Measurements from ENCODE around the gene TPP2.

TPP2 gene

DNA sequence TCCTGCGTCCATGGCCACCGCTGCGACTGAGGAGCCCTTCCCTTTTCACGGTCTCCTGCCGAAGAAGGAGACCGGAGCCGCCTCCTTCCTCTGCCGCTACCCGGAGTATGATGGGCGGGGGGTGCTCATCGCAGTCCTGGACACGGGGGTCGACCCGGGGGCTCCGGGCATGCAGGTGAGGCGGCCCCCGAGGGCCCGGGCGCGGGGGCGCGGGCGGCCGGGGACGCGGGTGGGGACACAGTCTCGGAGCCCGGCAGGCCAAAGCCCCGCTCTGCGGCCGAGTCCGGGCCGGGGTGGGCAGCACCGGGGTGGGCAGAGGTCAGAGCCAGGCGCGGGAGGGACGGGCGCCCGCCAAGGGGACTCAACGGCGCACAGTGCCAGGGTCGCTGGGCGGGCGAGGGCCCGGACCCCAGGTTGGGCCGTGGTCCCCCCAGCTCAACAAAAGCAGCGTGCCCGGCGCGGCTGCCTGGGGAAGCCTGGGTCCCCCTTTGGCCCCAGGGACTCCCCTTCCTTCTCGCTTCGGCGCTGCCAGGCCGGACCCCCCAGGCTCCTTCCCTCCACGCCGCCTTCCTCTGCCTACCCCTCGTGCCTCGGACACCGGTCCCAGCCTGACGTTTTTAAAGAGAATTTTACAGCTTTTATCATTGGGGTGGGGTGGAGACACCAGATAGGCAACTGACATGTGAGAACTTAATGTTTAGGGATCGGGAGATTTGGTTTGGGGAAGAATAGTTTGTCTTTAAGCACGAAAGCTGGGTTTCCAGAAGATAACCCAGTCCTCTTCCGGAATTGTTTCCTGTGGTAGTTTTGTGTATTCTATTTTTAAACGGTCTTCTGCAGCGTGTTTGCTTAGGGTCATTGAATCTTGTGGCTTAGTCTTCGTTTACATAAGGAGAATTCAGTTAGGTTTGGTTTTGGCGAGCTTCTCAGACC lies 509 bp downstream of the TPP2 start:
- peak; percentile 19 to 37 for DNase-seq

DNA sequence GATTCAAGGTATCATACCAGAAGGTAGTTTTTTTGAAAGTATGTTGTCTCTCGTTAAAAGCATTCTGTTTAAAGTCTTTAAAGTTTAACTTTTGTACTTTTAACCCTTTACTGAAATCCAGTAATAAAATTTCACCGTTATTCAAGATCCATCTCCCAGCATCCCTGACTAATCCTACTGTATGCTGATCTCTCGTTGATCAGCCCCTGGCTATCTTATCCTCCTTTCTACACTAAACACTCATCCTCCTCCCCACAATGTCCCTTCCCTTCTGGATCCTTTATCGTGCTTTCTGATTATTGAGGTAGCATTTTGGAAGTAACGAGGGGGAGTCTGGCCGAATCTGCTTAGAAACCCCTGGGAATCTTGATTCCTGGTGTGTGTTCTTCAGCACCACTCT lies 1.3 kb downstream of the TPP2 start:
- DNase-seq = no peak

DNA sequence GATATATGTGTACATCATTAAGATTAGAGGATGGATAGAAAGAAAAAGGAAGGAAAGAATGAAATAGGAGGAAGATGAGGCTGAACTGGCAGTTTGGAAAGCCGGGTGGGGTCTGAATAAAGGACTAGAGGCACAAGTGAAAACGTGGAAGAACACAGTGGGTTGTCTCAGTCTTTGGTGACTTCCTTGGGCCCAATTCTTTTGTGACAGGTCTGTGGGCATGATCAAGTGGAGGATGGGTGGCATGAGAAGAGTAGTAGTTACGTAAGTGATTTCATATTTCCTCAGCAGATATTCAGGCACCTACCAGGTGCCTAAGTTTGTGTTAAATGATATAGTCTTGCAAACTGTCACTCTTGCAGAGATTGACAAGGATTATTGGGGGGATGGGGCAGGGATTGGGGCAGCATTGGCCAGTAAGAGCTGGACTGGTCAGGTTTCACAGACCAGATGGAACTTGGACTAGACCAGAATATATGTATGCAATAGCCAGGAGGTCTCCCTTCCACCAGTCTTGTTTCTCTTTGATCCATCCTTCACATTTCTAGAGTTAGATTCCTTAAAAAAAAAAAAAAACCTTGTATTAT lies 2.7 kb downstream of the TPP2 start:
- DNase-seq = peak in 1 of 2 donors; percentile 45

DNA sequence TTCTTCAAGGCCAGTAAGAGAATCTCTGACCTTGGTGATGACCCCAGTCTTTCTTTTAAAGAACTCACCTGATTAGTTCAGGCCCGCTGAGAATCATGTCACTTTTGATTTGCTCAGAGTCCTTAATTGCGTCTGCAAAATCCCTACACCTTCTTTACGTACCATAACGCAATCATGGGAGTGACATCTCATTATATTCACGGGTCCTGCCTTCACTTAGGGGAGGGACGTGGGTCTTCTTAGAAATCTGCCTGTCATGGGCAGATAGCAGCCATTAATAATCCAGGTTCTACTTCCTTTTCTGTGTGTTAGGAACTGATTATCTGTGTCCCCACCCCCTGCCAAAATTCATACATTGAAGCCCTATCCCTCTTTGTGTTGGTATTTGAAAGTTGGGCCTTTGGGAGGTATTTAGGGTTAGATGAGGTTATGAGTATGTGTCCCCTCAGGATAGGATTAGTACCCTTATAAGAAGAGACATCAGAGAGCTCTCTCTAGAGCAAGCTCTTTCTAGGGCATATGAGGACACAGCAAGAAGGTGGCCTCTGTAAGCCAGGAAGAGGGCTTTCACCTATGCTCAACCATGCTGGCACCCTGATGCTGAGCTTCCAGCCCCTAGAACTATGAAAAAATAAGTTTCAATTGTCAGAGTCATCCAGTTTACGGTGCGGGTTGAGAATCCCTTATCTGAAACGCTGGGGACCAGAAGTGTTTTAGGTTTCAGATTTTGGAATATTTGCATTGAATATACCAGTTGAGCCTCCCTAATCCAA lies 9.9 kb downstream of the TPP2 start:
- no peak for DNase-seq

DNA sequence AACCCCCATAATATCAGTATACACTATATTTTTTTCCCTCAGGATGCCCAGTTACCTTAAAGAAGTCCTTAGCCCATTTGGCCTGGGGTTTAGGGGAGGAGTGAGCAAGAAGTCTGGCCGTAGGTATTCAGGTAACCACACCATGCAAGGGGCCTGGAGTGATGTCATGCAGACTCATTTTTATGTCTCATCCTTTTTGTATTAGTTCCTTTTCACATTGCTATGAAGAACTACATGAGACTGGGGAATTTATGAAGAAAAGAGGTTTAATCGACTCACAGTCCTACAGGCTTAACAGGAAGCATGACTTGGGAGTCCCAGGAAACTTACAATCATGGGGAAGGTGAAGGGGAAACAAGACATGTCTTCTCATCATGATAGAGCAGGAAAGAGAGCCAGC lies 12.2 kb downstream of the TPP2 start:
- no peak for DNase-seq

DNA sequence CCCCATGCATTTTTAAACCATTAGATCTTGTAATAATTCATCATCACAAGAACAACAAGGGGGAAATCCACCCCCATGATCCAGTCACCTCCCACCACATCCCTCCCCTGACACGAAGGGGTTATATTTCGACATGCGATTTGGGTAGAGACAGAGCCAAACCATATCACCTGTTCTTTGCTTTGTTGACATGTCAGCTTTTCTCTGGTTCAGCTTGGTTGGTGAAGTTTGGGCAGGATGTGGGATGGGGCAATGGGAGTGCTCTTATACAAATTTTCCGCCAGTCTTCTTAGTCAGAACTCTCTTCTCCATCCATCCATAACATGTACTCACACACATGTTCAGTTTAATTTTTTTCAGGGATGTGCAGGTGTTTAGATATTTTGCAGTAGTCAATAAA lies 12.9 kb downstream of the TPP2 start:
- DNase-seq = no peak

DNA sequence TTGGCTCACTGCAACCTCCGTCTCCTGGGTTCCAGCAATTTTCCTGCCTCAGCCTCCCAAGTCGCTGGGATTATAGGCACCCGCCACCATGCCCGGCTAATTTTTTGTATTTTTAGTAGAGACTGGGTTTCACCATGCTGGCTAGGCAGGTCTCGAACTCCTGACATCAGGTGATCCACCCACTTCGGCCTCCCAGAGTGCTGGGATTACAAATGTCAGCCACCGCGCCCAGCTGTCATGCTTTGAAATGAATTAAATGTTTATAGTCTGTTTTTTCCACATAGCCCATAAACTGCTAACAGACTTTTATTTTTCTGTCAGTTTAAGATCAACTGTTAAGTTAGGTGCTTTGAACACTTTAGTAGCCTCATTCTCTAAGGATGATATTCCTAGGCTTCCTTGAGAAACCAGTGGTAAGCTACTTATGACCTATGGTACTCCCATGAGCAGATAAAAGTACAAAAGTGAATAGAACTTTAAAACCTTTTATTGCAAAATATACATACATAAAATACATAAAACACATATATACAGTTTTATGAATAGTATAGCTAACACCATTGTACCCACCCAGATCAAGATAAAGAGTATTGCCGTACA lies 13.6 kb downstream of the TPP2 start:
- no peak for DNase-seq

DNA sequence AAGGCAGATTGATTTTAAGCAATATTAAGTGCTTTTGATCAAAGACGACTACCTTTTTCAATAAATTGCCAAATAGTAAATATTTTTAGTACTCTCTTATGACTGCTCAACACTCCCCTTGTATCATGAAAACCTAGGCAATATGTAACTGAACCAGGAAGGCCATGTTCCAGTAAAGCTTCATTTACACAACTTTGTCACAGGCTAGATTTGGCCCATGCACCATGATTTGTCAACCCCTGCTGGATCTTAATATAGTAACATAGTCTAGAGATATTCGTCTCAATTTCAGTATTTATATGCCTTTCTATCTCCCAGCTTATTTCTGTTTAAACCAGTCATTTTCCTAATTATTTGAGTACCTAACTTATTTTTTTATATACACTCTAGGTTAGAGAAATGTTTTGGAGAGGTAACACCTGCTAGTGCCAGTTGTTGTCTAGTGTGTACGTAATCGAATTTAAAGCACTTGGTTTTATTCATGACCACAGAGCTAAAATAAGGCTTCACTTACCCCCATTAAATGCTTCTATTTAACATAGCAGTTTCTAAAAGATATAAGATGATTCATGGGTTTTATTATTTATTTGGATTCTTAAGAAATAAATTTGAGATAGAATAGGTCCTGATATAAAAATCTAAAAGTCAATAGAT lies 21.0 kb downstream of the TPP2 start:
- DNase-seq = no peak

DNA sequence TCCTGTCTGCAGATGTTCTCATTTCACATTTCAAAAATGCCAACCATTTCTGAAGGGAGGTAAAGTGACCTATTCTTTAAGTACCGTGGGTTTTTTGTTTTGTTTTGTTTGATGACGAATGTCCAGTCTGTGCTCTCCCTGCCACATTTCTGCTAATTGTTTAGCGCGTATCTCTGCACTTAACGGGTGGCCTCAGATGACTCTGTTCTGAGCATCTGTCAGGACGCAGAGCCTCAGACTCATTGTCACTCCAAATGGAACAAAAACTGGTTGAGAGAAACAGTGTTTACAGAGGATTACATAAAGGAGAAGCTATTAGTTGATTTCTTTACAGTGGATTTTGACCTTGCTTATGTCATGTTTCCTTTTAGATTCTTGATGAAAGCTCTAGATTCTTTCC lies 23.7 kb downstream of the TPP2 start:
- DNase-seq = no peak

DNA sequence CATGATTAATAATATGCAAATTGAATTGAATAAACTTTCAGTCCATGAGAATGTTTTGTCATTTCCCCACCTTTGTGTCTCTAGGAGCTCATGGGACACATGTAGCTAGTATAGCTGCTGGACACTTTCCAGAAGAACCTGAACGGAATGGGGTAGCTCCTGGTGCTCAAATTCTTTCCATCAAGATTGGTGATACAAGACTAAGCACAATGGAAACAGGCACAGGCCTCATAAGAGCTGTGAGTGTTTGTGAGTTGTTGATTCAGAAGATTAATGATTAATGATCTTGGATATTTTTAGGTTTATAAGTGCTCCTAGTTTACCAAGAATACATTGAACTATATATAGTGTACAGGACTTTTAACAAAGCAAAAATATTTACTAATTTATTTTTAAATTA lies 30.1 kb downstream of the TPP2 start:
- DNase-seq = no peak

DNA sequence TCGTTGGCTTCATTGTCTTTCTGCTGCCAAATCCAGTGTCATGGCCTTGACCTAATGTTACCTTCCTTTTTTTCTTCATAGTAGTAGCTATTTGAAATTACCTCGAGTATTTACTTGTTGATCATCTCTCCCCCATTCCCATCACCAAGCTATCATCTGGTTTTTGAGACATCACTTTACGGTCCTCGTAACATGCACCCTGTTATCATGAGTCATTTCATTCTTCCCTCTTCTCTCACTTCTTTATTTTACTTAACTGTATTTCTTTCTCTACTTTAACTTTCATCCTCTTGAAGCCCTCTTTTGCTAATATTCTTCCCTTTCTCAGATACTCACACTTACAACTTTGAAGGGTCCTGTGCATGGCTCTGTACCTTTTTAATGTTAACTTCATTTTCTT lies 31.8 kb downstream of the TPP2 start:
- DNase-seq = no peak

DNA sequence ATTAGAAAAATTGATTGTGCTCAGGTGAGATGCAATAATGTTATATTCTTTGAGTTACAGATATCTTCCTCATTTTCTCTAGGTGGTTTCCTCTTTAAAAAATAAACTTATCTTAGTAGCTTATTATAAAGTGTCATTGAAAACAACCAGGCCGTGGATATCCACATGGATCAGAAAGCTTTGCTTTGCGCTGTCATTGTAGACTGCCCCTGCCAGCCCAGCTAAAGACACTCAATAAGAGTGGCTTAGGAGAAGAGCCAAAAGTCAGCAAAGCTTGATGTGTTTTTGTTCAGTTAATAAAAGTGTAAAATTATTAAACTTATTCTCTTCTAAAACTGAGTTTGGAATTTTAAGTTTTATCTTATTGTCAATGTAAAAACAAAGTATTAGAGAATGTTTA lies 34.4 kb downstream of the TPP2 start:
- no peak for DNase-seq

DNA sequence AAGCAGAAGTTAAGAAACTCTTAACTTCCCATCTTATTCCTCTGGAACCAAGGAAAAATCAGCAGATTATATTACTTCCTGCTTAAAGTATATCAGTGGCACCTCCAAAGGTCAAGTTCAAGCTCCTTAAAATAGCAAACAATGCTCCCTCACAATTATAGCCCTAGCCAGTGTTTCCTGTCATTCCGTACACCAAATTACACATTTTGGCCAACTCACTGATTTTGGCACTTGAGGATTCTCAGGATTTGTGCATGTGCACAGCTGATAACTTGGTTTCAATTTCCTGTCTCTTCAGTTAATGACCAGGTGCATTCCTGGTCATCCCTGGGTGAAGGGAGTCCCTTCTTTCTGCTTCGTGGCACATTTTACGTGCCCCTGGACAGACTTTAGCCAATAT lies 42.0 kb downstream of the TPP2 start:
- no peak for DNase-seq

DNA sequence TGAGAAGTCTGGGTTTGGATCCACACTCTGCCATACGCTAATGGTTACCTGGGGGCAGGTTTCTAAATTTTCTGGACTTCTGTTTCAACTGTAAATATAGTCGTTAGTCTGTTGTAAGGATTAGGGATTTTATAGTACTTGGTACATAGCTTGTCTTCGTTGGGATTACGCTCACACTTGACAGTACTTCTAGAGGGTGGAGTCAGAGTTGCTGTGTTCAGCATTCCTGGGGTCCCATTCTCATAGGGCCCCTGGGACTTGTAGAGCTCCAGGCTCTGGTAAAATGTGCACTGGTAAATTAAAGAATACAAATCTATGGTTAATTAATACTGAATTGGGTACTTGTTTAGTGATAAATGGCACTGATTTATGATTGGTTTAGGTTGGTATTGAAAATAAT lies 45.2 kb downstream of the TPP2 start:
- no peak for DNase-seq

DNA sequence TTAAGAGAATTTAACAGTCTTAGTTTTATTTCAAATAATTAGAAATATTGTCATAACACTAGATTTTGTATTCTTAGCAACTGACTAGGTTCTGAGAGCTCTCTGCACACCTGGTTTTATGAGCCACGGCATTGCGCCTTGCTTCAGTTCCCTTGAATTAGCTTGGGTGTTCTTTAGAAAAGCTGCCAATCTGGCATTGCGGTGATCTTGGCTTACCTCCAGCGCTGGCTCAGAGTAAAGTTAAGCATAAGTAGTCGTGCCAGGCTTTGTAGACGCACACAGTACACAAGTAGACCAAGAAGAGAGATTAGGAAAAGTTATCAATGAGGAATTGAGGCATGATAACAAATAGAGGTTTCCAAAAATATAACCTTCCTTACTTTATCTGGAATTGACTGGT lies 45.7 kb downstream of the TPP2 start:
- no peak for DNase-seq

DNA sequence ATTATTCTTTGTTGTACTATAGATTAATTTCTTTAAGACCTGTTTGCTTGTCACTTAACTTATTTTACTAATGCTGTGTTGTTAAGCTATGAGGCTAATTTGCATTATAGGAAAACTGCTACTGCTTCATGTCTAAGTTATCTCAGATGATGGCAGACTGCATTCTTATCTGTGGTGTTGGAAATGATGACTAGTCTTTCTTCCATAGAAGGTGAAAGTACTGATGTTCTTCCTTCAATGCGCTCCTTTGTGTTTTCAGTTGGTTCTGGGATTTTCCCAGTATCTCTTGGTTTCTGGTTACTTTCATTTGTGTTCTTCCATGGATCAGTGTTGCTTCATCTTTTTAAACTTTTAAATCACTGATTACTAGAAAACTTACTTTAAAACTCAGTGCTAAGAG lies 46.9 kb downstream of the TPP2 start:
- no peak for DNase-seq

DNA sequence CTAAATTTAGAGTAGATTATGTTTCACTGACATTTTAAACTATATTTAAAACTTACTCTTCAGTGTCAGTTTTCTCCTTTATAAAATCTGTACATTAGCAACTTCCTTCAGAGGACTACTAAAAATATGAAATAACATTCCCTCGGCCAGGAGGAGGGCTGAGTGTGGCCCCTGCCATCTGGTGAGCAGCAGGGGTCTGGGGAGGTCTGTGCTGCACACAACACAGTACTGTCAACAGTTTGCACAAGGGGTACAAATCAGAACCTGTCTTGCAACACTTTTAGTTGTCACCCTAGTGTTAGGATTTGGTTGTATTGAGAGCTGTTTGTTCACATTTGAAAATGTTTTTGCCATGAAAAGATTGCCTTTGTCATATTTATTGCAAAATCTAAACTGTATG lies 48.9 kb downstream of the TPP2 start:
- DNase-seq = no peak

DNA sequence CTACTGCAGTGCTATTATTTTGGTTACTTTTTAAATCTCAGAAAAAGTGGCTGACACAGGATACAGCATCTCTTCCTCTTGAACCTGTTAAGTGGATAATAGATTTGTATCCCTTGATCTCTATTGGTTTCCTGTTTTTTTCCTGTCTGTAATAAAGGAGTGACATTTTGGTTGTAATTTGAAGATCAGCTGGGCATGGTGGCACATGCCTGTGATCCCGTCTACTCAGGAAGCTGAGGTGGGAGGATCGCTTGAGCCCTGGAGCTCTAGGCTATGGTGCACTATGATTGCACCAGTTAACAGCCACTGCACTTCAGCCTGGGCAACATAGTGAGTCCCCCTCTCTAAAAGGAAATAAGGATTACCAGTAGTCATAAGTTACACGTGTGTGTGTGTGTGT lies 51.3 kb downstream of the TPP2 start:
- no peak for DNase-seq

DNA sequence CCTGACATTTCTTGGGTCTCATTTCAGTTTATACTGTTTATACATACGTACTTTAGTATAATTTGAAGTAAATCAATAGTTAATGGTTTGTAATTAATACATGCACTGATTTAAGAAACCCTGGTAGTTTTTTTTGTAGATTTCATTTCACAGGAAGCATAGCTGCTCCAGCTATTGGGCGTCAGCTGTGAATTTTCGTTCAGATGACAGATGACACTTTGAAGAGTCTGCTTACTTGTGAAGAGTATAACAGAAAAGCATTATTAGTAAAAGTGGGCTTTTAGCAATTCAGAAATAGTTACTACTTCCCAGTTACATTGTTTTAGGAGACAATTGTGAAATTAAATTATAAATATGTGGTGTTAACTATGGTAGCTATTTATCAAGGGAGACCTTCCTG lies 53.7 kb downstream of the TPP2 start:
- DNase-seq = no peak

DNA sequence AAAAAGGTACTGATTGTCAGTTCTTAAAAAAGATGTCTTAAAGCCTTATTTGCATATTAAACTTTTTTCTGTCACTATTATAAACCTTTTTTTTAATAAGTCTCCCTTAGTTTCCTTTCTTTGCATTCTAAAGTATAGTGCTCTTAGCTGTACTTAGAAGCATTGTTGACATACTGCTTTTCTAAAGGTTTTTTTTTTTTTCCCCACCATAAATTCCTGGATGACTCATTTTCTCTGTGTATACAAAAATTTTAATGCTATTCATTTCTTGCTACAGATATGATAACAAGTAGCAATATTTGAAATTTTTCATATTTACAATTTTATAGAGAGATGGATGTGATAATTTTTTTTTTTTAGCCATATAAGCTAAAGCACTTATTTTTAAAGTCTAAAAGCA lies 54.6 kb downstream of the TPP2 start:
- no peak for DNase-seq

DNA sequence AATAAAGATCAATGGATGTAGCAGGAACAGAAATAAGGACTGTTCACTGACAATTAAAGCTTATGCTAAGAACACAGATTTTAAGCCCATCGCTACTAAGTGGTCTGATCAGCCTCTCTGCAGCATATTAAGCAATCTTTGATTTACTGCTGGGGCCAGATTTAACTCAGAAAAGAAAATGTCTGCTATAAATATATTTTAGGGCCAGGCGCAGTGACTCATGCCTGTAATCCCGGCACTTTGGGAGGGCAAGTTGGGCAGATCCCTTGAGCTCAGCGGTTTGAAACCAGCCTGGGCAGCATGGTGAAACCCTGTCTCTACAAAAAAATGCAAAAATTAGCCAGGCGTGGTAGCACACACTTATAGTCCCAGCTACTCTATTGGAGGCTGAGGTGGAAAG lies 55.1 kb downstream of the TPP2 start:
- DNase-seq = no peak

DNA sequence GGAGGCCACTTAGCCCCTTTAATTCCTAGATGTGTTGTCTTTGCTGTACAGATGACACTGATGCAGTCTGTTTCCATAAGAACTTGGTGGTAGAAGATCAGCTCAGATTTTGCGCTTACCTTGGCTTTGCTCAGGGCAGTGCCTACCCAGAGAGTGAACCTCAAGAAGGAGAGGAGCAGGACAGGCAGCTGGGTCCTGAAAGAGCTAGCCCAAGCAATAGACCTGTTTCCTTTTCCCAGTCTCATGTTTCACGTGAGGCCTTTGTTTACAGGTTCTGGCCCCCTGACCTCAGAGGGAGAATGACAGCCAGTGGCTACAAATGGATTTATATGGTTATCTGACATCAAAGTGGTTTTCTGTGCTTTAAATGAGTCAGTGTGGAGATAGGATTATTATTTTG lies 58.0 kb downstream of the TPP2 start:
- DNase-seq = no peak

DNA sequence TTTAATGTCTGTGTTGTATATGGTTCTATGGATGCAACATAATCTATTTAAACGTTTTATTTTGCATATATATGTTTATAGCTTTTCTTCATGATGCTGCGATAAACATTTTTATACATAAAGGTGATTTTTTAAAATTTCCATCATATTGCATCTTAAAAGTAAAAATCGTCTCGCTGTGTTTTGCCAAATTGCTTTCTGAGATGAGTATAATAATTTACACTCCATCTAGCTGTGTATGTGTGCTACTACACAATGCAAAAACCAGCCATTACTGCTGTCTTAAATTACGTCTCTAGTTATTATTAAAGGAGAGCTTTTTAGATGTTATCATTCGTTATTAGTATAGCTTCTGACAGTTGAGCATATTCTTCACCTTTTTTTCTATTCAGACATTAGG lies 60.8 kb downstream of the TPP2 start:
- no peak for DNase-seq
